ENCODE results near the gene KLHL10.

The KLHL10 gene

DNA sequence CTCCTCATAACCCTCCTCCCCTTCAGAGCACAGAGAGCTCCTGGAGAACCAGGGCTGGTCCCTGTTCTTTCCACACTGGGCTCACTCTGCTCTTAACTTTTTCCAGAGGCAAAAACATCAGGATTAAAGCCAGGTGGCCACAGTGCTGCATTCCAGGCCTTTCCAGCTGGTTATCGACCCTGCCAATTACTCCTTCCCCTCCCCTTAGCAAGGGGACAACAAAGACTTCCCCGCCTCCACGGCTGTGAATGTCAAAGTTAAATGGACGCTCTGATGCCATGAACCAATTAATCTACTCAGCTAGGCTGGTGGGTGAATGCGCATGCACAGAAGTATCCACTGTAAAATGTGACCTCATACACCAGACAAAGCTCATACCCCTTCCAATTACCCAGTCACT lies 58.0 kb downstream of the KLHL10 start:
- no peak for DNase-seq (ENCODE audit: low spot score)

DNA sequence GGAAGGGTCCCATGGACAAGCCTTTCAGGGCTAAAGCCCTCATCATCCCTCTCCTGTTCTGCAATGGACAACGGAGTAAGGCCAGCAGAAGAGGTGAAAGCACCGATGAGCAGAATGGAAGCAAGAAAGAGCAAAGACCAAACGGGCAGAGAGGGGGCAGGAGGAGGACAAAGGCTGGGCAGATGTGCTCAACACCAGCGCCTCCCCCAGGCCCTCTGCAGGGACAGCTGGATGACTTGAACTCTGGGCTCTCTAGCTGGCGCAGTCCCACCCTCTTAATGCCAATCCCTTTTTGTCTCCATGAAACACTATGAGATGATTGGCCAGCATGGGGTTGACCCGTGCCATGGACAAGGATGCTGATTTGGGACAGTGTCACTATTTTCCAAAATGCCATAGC lies 59.1 kb downstream of the KLHL10 start:
- DNase-seq (ENCODE audit: low spot score), result no peak
